T-cell (primary cell): Measurements from ENCODE around the gene STRA6. TPM values are rescaled to one million over a fixed set of nuclear protein-coding genes. Genes with fewer than 3 reads are reported as not detected.

Experiments
- ATAC-seq, 4 experiments: fragments of 200-7000 bp in 3 of 4; fragments of 150-1000 bp in 1 of 4; cut with Tn5 transposase; replicated peaks in 1 of 4; 1 replicate in 3 of 4; 2 replicates in 1 of 4; pipeline ENCODE4 v1.10.0; 2021; ENCODE audit warnings: moderate library complexity in 3 of 4, mild to moderate bottlenecking in 2 of 4, moderate number of reproducible peaks in 1 of 4
- CTCF ChIA-PET, 2 donors: fragments of 300-600 bp; sonication (Branson Sonifier 250); formaldehyde crosslinking; loops; one replicate each; lab custom pipeline; 2022; ENCODE audit warnings: antibody characterized with exemption in 2 of 2; lab: Charles Lee
- POLR2A ChIA-PET, 2 donors: fragments of 300-600 bp; sonication (Branson Sonifier 250); formaldehyde crosslinking; loops; one replicate each; lab custom pipeline; 2022; ENCODE audit warnings: antibody characterized with exemption in 2 of 2; lab: Charles Lee
- DNase-seq, 35 experiments: peaks; one replicate each; pipeline versions ENCODE4 v3.0.0 to v3.0.0-alpha.2; 2013 to 2023
- H3K27ac ChIP-seq: one replicate; pipeline ENCODE4 v1.5.1; 2013; ENCODE audit warnings: low read length
- H3K27me3 ChIP-seq, 2 experiments: replicated peaks in 1 of 2; 1 replicate in 1 of 2; 2 replicates in 1 of 2; pipeline versions ENCODE4 v1.6.1 to v1.7.0; 2013; ENCODE audit warnings: low read length in 1 of 2, mixed read lengths in 1 of 2; ENCODE audit not compliant: control insufficient read depth in 2 of 2, insufficient read depth in 2 of 2; ENCODE audit errors: extremely low read depth in 1 of 2
- H3K36me3 ChIP-seq, 2 donors: 1 replicate in 1 of 2; 2 replicates in 1 of 2; pipeline versions ENCODE4 v1.6.1 to v1.7.0; 2013; ENCODE audit warnings: low read length in 1 of 2; ENCODE audit not compliant: control insufficient read depth in 2 of 2, insufficient read depth in 1 of 2; ENCODE audit errors: extremely low read depth in 1 of 2
- H3K4me1 ChIP-seq, 2 experiments: 1 replicate in 1 of 2; 2 replicates in 1 of 2; pipeline versions ENCODE4 v1.6.1 to v1.7.0; 2013; ENCODE audit warnings: low read length in 2 of 2, mixed read lengths in 1 of 2; ENCODE audit not compliant: insufficient read depth in 2 of 2, control insufficient read depth in 1 of 2; ENCODE audit errors: extremely low read depth in 1 of 2
- H3K4me3 ChIP-seq, 2 donors: 1 replicate in 1 of 2; 2 replicates in 1 of 2; pipeline versions ENCODE4 v1.5.1 to v1.7.0; 2013; ENCODE audit warnings: mild to moderate bottlenecking in 2 of 2, low read length in 1 of 2, moderate library complexity in 1 of 2; ENCODE audit not compliant: control insufficient read depth in 1 of 2; ENCODE audit errors: extremely low read depth in 1 of 2
- H3K9me3 ChIP-seq: 2 replicates; pipeline ENCODE4 v1.7.0; 2013
- H3K27ac Mint-ChIP-seq, 2 donors: one replicate each; pipeline ENCODE4 v1.8.0; 2020 to 2021; ENCODE audit warnings: mild to moderate bottlenecking in 2 of 2, mixed read lengths in 2 of 2
- H3K27me3 Mint-ChIP-seq, 2 donors: one replicate each; pipeline ENCODE4 v1.8.0; 2021 to 2022; ENCODE audit warnings: mixed read lengths in 2 of 2
- H3K36me3 Mint-ChIP-seq: one replicate; pipeline ENCODE4 v1.8.0; 2021; ENCODE audit warnings: mixed read lengths
- H3K4me1 Mint-ChIP-seq, 3 donors: one replicate each; pipeline ENCODE4 v1.8.0; 2020 to 2022; ENCODE audit warnings: mixed read lengths in 3 of 3, mild to moderate bottlenecking in 1 of 3
- H3K4me3 Mint-ChIP-seq, 3 donors: one replicate each; pipeline ENCODE4 v1.8.0; 2020 to 2022; ENCODE audit warnings: mild to moderate bottlenecking in 3 of 3, mixed read lengths in 3 of 3, moderate library complexity in 3 of 3
- H3K9me3 Mint-ChIP-seq, 3 donors: one replicate each; pipeline ENCODE4 v1.8.0; 2020 to 2022; ENCODE audit warnings: mixed read lengths in 3 of 3
- WGBS: methylation state at CpG from one replicate; pipeline ENCODE4 v1.1.5; 2013; ENCODE audit warnings: missing lambda C conversion rate; ENCODE audit not compliant: insufficient coverage; 5-methylcytosine and 5-hydroxymethylcytosine counted together
- total RNA-seq, 35 experiments: library from RNA in 6 of 35; stranded (reverse) in 6 of 35; fragments of 120-200 nt in 1 of 35; gene quantifications; one replicate each; pipeline versions ENCODE4 v1.2.1 to v1.2.4 and lab custom pipeline; 2013 to 2026

STRA6 gene
- total RNA-seq, 5 donors from 2014 or later (not counting 1 experiment from before 2014, with no cell fraction given) = not detected

DNA sequence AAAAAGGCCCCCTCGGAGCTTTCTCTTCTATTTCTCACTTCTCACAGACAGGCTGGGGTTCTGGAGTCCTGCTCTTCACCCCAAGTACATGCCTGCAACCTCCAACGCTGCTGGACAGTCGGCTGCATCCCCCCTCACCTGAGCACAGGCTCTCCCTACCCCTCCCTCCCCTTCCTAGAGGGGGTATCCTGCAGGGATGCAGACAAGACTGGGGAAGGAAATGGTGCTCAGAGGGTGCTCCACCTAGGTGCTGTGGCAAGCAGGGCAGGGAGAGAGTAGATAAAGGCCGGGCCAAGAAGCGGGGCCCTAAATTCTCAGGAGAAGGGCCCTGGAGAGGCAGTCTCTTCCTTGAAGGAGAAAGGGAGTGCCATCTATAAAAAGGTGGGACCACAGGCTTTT lies 7.0 kb upstream of the STRA6 start:
- Mint-ChIP-seq H3K36me3 (no peaks in the 10 kb centered on the region), H3K27me3 (peaks cover 11 to 27% of the 10 kb centered on the region in 2 donors), H3K9me3 (no peaks in the 10 kb centered on the region), H3K27ac (no peak overlapping the region), H3K4me1 (no peaks in the 10 kb centered on the region), H3K4me3 (no peak overlapping the region)
- ChIA-PET CTCF (interaction anchor here in 1 of 2 donors (0.7 kb wide), 1 partner anchor 1815 kb away, joined by 4 read pairs; no protein-coding TSS in a partner anchor), POLR2A (no interaction called here)
- Histone ChIP-seq H3K27ac (no peak overlapping the region), H3K27me3 (peaks cover 0 to 47% of the 10 kb centered on the region in 2 experiments), H3K4me1 (peaks cover 0 to 3% of the 10 kb centered on the region in 2 experiments), H3K36me3 (no peaks in the 10 kb centered on the region), H3K4me3 (no peak overlapping the region), H3K9me3 (no peaks in the 10 kb centered on the region)
- DNase-seq (no peak), ATAC-seq (no peak)
- WGBS = 80% methylated on average over 3 of the region's 5 CpGs

DNA sequence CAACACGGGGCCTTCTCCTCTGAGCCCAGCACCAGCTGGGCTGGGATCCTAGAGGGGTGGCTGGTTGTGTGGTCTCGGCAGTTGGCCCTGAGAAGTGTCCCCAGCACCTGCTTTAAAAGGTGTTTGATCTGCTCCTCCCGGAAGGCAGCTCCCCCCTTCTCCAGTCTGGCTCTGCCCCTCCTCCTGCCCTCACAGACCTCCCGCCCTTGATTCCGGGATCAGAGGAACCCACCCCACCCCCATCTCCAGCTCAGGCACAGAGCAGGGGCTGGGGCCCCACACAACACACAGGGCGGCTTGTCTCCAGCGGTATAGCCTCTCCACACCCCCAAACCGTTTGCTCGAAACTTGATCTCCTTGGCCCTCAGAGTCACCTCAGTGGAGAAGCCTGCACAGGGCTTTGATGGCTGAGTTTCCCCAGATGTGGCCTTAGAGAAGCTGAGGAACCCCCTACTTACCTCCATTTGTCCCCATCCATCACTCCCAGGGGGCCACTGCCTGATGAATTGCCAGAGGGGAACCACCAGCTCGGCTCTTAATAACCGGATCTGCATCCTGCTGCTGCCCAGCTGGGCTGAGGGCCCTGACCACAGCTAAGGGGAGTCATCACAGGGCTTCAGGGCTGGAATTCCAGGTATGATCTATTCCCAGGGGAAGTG lies 6.4 kb upstream of the STRA6 start:
- no peaks in the 10 kb centered on the region for H3K36me3 Mint-ChIP-seq
- H3K27me3 Mint-ChIP-seq = peaks cover 11 to 26% of the 10 kb centered on the region in 2 donors
- H3K4me3 Mint-ChIP-seq = no peak overlapping the region
- Histone ChIP-seq H3K36me3 (no peaks in the 10 kb centered on the region), H3K4me3 (no peak overlapping the region), H3K9me3 (no peaks in the 10 kb centered on the region), H3K27me3 (peaks cover 0 to 46% of the 10 kb centered on the region in 2 experiments), H3K27ac (no peak overlapping the region), H3K4me1 (peaks cover 0 to 4% of the 10 kb centered on the region in 2 experiments)
- H3K27ac Mint-ChIP-seq = no peak overlapping the region
- 52% methylated on average over 8 of the region's 11 CpGs for WGBS
- H3K9me3 Mint-ChIP-seq = no peaks in the 10 kb centered on the region
- ATAC-seq (no peak), DNase-seq (no peak)
- no peaks in the 10 kb centered on the region for H3K4me1 Mint-ChIP-seq
- ChIA-PET CTCF (interaction anchor here in 1 of 2 donors (0.7 kb wide), 1 partner anchor 1816 kb away, joined by 4 read pairs; no protein-coding TSS in a partner anchor), POLR2A (no interaction called here)

DNA sequence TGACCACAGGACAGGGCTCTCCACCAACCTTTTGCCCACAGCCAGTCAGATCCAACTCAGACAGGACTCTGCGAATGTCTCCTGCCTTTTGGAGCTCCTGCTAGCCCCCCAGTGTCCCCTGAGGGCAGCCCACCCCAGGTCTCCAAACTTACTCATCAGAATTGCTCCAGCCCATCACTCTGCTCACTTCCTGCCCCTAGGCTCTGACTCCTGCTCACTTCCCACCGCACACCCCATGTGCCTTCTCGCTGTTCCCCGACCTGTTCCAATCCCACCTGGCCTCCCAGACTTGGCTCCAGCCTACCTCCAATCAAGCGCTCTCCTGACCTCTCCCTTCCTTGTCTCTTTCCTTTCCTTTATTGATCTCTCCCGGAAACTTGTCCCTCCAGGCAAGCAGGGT lies 5.9 kb upstream of the STRA6 start:
- Histone ChIP-seq H3K36me3 (no peaks in the 10 kb centered on the region), H3K27me3 (peaks cover 0 to 46% of the 10 kb centered on the region in 2 experiments), H3K4me1 (peaks cover 0 to 9% of the 10 kb centered on the region in 2 experiments), H3K4me3 (no peak overlapping the region), H3K27ac (no peak overlapping the region), H3K9me3 (no peaks in the 10 kb centered on the region)
- no peak overlapping the region for H3K4me3 Mint-ChIP-seq
- H3K27me3 Mint-ChIP-seq = peaks cover 11 to 26% of the 10 kb centered on the region in 2 donors
- no peak overlapping the region for H3K27ac Mint-ChIP-seq
- ChIA-PET CTCF (interaction anchor here in 1 of 2 donors (0.6 kb wide), 1 partner anchor 1340 kb away, joined by 4 read pairs; no protein-coding TSS in a partner anchor), POLR2A (no interaction called here)
- H3K4me1 Mint-ChIP-seq = no peaks in the 10 kb centered on the region
- no peaks in the 10 kb centered on the region for H3K9me3 Mint-ChIP-seq
- no peaks in the 10 kb centered on the region for H3K36me3 Mint-ChIP-seq
- ATAC-seq = no peak
- 50% methylated on average over 1 of the region's 6 CpGs for WGBS
- no peak for DNase-seq

DNA sequence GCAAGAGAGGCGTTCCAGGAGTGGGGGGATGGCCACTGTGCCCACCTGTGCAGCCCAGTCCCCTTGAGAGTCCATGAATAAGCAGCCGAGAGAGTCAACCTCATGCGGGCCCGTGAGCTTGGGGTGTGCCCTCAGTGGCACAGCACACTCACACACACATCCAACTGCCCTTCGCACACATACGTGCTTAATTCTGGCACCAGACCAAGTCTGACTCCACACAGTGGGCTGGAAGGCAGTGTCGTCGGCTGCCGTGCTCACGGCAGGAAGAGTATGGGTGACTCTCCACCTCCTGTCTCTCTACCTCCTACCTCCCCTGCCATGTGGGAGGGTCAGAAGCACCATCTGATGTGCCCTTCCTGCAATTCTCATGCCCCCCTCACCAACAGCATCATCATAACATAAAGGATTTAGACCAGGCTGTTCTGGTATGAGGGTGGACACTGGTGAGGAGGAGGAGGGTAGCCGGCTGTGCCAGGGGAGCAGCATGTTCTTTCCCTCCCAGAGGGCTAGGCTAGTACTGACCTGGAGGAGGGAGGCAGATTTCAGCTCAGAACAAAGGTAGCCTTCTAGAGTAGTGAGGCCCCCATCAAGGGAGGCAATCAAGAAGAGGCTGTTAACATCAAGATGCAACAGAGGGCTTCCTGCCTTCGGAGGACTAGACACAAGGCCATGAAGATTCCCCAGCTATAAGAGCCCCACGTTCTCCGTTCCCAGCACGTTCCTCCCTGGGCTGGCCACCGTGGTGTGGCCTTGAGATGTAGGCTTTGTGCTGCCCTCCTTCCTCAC lies 5.3 kb upstream of the STRA6 start:
- Mint-ChIP-seq H3K4me3 (no peak overlapping the region), H3K27me3 (peaks cover 11 to 26% of the 10 kb centered on the region in 2 donors), H3K36me3 (no peaks in the 10 kb centered on the region), H3K9me3 (no peaks in the 10 kb centered on the region), H3K4me1 (peaks cover 0 to 2% (median 0%) of the 10 kb centered on the region in 3 donors), H3K27ac (no peak overlapping the region)
- H3K9me3 ChIP-seq = no peaks in the 10 kb centered on the region
- H3K36me3 ChIP-seq = no peaks in the 10 kb centered on the region
- DNase-seq (no peak), ATAC-seq (no peak)
- no peak overlapping the region for H3K27ac ChIP-seq
- H3K4me3 ChIP-seq = no peak overlapping the region
- 84% methylated on average over 10 of the region's 16 CpGs for WGBS
- POLR2A ChIA-PET = no interaction called here
- peaks cover 0 to 10% of the 10 kb centered on the region in 2 experiments for H3K4me1 ChIP-seq
- H3K27me3 ChIP-seq = peaks cover 0 to 50% of the 10 kb centered on the region in 2 experiments
- CTCF ChIA-PET = interaction anchor here in 1 of 2 donors (0.6 kb wide), 1 partner anchor 1340 kb away, joined by 4 read pairs; no protein-coding TSS in a partner anchor

DNA sequence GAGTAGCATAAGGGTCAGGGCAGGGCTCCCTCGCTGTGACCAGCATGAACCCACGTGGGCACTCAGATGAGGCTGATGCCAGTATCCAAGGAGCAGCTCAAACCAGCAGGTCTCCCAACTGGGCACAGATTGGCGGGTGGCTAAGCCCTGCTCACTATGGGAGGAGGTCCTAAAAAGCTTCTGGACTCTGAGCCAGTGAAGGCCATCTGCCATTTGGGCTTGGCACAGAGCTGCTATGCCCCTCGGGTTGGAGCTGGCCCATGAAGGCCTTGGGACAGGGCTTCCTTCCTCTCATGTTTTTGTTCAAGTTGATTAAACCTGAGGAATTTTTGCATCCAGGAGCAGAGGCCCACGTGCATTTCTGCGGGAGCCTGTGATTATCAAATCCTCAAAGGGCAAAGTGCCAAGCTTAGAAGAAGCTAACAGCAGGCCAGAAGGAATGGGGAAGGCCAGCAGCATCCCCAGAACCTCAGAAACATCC lies 4.3 kb upstream of the STRA6 start:
- H3K36me3 ChIP-seq = no peaks in the 10 kb centered on the region
- Mint-ChIP-seq H3K27ac (no peak overlapping the region), H3K9me3 (no peaks in the 10 kb centered on the region), H3K4me3 (no peak overlapping the region), H3K27me3 (peaks cover 11 to 24% of the 10 kb centered on the region in 2 donors), H3K36me3 (no peaks in the 10 kb centered on the region), H3K4me1 (peaks cover 0 to 2% (median 0%) of the 10 kb centered on the region in 3 donors)
- WGBS = 62% methylated on average over 5 of the region's 6 CpGs
- DNase-seq (no peak), ATAC-seq (no peak)
- no peak overlapping the region for H3K4me3 ChIP-seq
- H3K27ac ChIP-seq = no peak overlapping the region
- H3K4me1 ChIP-seq = peaks cover 0 to 12% of the 10 kb centered on the region in 2 experiments
- POLR2A ChIA-PET = no interaction called here
- CTCF ChIA-PET = no interaction called here
- peaks cover 0 to 60% of the 10 kb centered on the region in 2 experiments for H3K27me3 ChIP-seq
- H3K9me3 ChIP-seq = no peaks in the 10 kb centered on the region

DNA sequence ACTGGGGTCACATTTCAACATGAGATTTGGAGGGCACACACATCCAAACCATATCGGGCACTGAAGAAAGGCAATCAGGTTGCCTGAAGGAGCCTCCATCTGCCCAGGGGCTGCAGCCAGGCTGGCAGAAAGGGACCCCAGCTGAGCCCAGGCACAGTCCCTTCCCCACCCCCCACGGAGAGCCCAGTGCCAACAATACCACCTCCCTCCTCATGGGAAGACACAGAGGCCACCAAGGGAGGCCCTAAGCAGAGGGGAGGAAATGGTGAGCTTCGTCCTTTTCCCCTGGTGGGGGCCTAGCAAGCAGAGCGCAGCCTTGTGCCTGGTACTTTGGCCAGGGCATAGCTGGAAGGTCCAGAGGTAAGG lies 3.0 kb upstream of the STRA6 start:
- no peaks in the 10 kb centered on the region for H3K9me3 ChIP-seq
- no peak overlapping the region for H3K4me3 Mint-ChIP-seq
- ChIA-PET CTCF (no interaction called here), POLR2A (no interaction called here)
- H3K4me1 Mint-ChIP-seq = peaks cover 0 to 2% (median 0%) of the 10 kb centered on the region in 3 donors
- peaks cover 0 to 65% of the 10 kb centered on the region in 2 experiments for H3K27me3 ChIP-seq
- peaks cover 0 to 12% of the 10 kb centered on the region in 2 experiments for H3K4me1 ChIP-seq
- no peak overlapping the region for H3K27ac ChIP-seq
- no peak overlapping the region for H3K27ac Mint-ChIP-seq
- no peak overlapping the region for H3K4me3 ChIP-seq
- peaks cover 15 to 28% of the 10 kb centered on the region in 2 donors for H3K27me3 Mint-ChIP-seq
- H3K36me3 ChIP-seq = no peaks in the 10 kb centered on the region
- 89% methylated on average over 3 of the region's 4 CpGs for WGBS
- ATAC-seq (no peak), DNase-seq (no peak)
- H3K9me3 Mint-ChIP-seq = no peaks in the 10 kb centered on the region
- H3K36me3 Mint-ChIP-seq = no peaks in the 10 kb centered on the region
